Loucy (cell line): ENCODE results near the gene SKOR1.

Source experiments
- H2AFZ ChIP-seq: fragments of 200-600 bp; sonication (generic); 2 replicates; pipeline ENCODE4 v1.6.0; 2016; ENCODE audit warnings: antibody characterized with exemption, mild to moderate bottlenecking, low read length, moderate library complexity
- H3F3A ChIP-seq: fragments of 200-600 bp; 2 replicates; pipeline ENCODE4 v1.6.0; 2016; ENCODE audit warnings: antibody characterized with exemption, low read depth, mild to moderate bottlenecking
- H3K27me3 ChIP-seq: fragments of 200-600 bp; sonication (generic); 2 replicates; pipeline ENCODE4 v1.6.1; 2014; ENCODE audit warnings: low read length, mild to moderate bottlenecking; ENCODE audit not compliant: insufficient read depth, poor library complexity, severe bottlenecking
- H3K36me3 ChIP-seq: fragments of 200-600 bp; sonication (generic); 2 replicates; pipeline ENCODE4 v1.6.1; 2016; ENCODE audit warnings: low read length; ENCODE audit not compliant: insufficient read depth
- H3K4me1 ChIP-seq: fragments of 200-600 bp; sonication (generic); 2 replicates; pipeline ENCODE4 v1.5.1; 2014; ENCODE audit warnings: low read length, mild to moderate bottlenecking; ENCODE audit not compliant: insufficient read depth, poor library complexity, severe bottlenecking
- H3K4me2 ChIP-seq: fragments of 200-600 bp; sonication (generic); 2 replicates; pipeline ENCODE4 v1.6.0; 2014; ENCODE audit warnings: antibody characterized with exemption, low read length, low read depth, mild to moderate bottlenecking; ENCODE audit not compliant: poor library complexity, severe bottlenecking
- H3K4me3 ChIP-seq: fragments of 200-600 bp; sonication (generic); 2 replicates; pipeline ENCODE4 v1.5.1; 2014; ENCODE audit warnings: low read length, mild to moderate bottlenecking, mixed read lengths; ENCODE audit not compliant: poor library complexity, severe bottlenecking
- H3K79me2 ChIP-seq: fragments of 200-600 bp; sonication (generic); 2 replicates; pipeline ENCODE4 v1.6.1; 2014; ENCODE audit warnings: low read length; ENCODE audit not compliant: insufficient read depth
- H3K9ac ChIP-seq: fragments of 200-600 bp; sonication (generic); 2 replicates; pipeline ENCODE4 v1.6.0; 2014; ENCODE audit warnings: mild to moderate bottlenecking, low read depth, low read length, moderate library complexity; ENCODE audit not compliant: poor library complexity, severe bottlenecking
- H3K9me2 ChIP-seq: fragments of 200-600 bp; sonication (generic); replicated peaks from 2 replicates; pipeline ENCODE4 v1.6.1; 2016; ENCODE audit warnings: low read depth, low read length, mixed read lengths
- H3K9me3 ChIP-seq: fragments of 200-600 bp; sonication (generic); 2 replicates; pipeline ENCODE4 v1.6.1; 2014; ENCODE audit warnings: mild to moderate bottlenecking, antibody characterized with exemption, low read length, low read depth; ENCODE audit not compliant: insufficient read depth
- H4K20me1 ChIP-seq: fragments of 200-600 bp; sonication (generic); 2 replicates; pipeline ENCODE4 v1.6.0; 2014; ENCODE audit warnings: antibody characterized with exemption, low read length, mild to moderate bottlenecking; ENCODE audit not compliant: insufficient read depth, poor library complexity, severe bottlenecking
- CTCF ChIP-seq: fragments of 200-600 bp; sonication (generic); conservative IDR thresholded peaks from 2 replicates; pipeline ENCODE4 v1.5.1; 2014; ENCODE audit warnings: mild to moderate bottlenecking, antibody characterized with exemption, low read length
- EZH2phosphoT487 ChIP-seq: fragments of 200-600 bp; IDR thresholded peaks from 2 replicates; pipeline ENCODE4 v1.6.1; 2018; ENCODE audit warnings: antibody characterized with exemption, mild to moderate bottlenecking, moderate library complexity, borderline replicate concordance

SKOR1 gene

GRCh38 chr15:67843571-67844387 lies 18.5 kb downstream of the SKOR1 start:
- Histone ChIP-seq H3K4me1 (peaks cover 11% of the 10 kb centered on the region), H2AFZ (no peak overlapping the region), H3K9ac (no peak overlapping the region)

GRCh38 chr15:67845974-67846373 lies 20.7 kb downstream of the SKOR1 start:
- no peaks in the 10 kb centered on the region for H3F3A ChIP-seq
- no peaks in the 10 kb centered on the region for H3K79me2 ChIP-seq
- H3K9ac ChIP-seq, result no peak overlapping the region
- TF ChIP-seq CTCF (no peak), EZH2phosphoT487 (no peak)
- no peak overlapping the region for H3K4me3 ChIP-seq
- H3K27me3 ChIP-seq, result no peaks in the 10 kb centered on the region
- H3K36me3 ChIP-seq, result no peaks in the 10 kb centered on the region
- H3K4me2 ChIP-seq, result no peak overlapping the region
- no peaks in the 10 kb centered on the region; the same call in 1 of the 2 replicates for H3K9me3 ChIP-seq
- no peaks in the 10 kb centered on the region for H4K20me1 ChIP-seq
- no peak overlapping the region for H2AFZ ChIP-seq
- peaks cover 4% of the 10 kb centered on the region for H3K4me1 ChIP-seq
- no peaks in the 10 kb centered on the region for H3K9me2 ChIP-seq

More at GRCh38 chr15:67843571-67844387, 18.5 kb downstream of the SKOR1 start:
- H3K27me3 ChIP-seq, result no peaks in the 10 kb centered on the region
- H3F3A ChIP-seq, result no peaks in the 10 kb centered on the region; the same call in 1 of the 2 replicates
- H3K9me2 ChIP-seq, result no peaks in the 10 kb centered on the region
- H3K9me3 ChIP-seq, result no peaks in the 10 kb centered on the region
- no peaks in the 10 kb centered on the region for H3K79me2 ChIP-seq
- H3K4me2 ChIP-seq, result no peak overlapping the region
- H3K36me3 ChIP-seq, result no peaks in the 10 kb centered on the region
- H3K4me3 ChIP-seq, result no peak overlapping the region
- H4K20me1 ChIP-seq, result no peaks in the 10 kb centered on the region
- TF ChIP-seq EZH2phosphoT487 (no peak), CTCF (no peak)

GRCh38 chr15:67849538-67849937 lies 24.2 kb downstream of the SKOR1 start:
- Histone ChIP-seq H3K4me3 (no peak overlapping the region), H3K4me2 (no peak overlapping the region), H3K27me3 (no peaks in the 10 kb centered on the region), H3K9ac (no peak overlapping the region), H3F3A (no peaks in the 10 kb centered on the region), H3K4me1 (peaks cover 5% of the 10 kb centered on the region), H3K9me3 (no peaks in the 10 kb centered on the region; the same call in 1 of the 2 replicates), H3K79me2 (no peaks in the 10 kb centered on the region), H4K20me1 (no peaks in the 10 kb centered on the region), H2AFZ (no peak overlapping the region), H3K36me3 (no peaks in the 10 kb centered on the region), H3K9me2 (no peaks in the 10 kb centered on the region)
- TF ChIP-seq CTCF (no peak), EZH2phosphoT487 (no peak)
